Heart left ventricle (tissue), 16 donors: ENCODE data around the gene PPME1. TPM values are rescaled to one million over a fixed set of nuclear protein-coding genes. Genes with fewer than 3 reads are reported as not detected.

Experiments used
- ATAC-seq, 4 donors: fragments of 200-7000 bp; cut with Tn5 transposase; one replicate each; pipeline ENCODE4 v1.9.1; 2020 to 2022; ENCODE audit warnings: moderate library complexity in 4 of 4, mild to moderate bottlenecking in 3 of 4, moderate number of reproducible peaks in 1 of 4
- DNase-seq, 5 donors: peaks; one replicate each; pipeline ENCODE4 v3.0.0-alpha.2; 2020
- H3K27ac ChIP-seq, 12 donors: fragments of 200-600 bp; sonication (generic) in 4 of 12; one replicate each; pipeline versions ENCODE4 v1.5.0 to v1.8.0; 2016 to 2022; ENCODE audit warnings: mild to moderate bottlenecking in 2 of 12
- H3K27me3 ChIP-seq, 9 donors: fragments of 200-600 bp; sonication (generic) in 2 of 9; one replicate each; pipeline versions ENCODE4 v1.5.1 to v1.8.0; 2016 to 2022; ENCODE audit warnings: mild to moderate bottlenecking in 3 of 9
- H3K36me3 ChIP-seq, 9 donors: fragments of 200-600 bp; sonication (generic) in 2 of 9; one replicate each; pipeline versions ENCODE4 v1.5.0 to v1.8.0; 2018 to 2022; ENCODE audit warnings: mild to moderate bottlenecking in 2 of 9
- H3K4me1 ChIP-seq, 12 donors: fragments of 200-600 bp; sonication (generic) in 4 of 12; one replicate each; pipeline versions ENCODE4 v1.5.0 to v1.8.0; 2016 to 2022; ENCODE audit warnings: mild to moderate bottlenecking in 3 of 12
- H3K4me3 ChIP-seq, 12 donors: fragments of 200-600 bp; sonication (generic) in 4 of 12; one replicate each; pipeline versions ENCODE4 v1.5.0 to v1.8.0; 2017 to 2022; ENCODE audit warnings: mild to moderate bottlenecking in 9 of 12, moderate library complexity in 4 of 12
- H3K9me3 ChIP-seq, 12 donors: fragments of 200-600 bp; sonication (generic) in 4 of 12; one replicate each; pipeline versions ENCODE4 v1.5.0 to v1.8.0; 2016 to 2022; ENCODE audit warnings: mild to moderate bottlenecking in 1 of 12
- POLR2A ChIP-seq, 2 donors: fragments of 450-650 bp; IDR thresholded peaks; one replicate each; pipeline ENCODE4 v1.6.1; 2017; ENCODE audit warnings: antibody characterized with exemption in 2 of 2, mild to moderate bottlenecking in 2 of 2, moderate library complexity in 2 of 2
- WGBS, 4 donors: extraction: QIAGEN DNeasy Blood & Tissue Kit in 2 of 4; methylation state at CpG; one replicate each; pipeline versions ENCODE4 v1.1.5 to v1.1.7; 2013 to 2018; 5-methylcytosine and 5-hydroxymethylcytosine counted together
- intact Hi-C, 10 donors: fragments of 100-400 bp; cut with DNase I; formaldehyde crosslinking; loops; one replicate each; pipeline versions ENCODE4 v1.11.1 to v1.14.2; 2022
- polyA plus RNA-seq, 2 donors: library from polyadenylated mRNA; stranded (reverse); fragments of 200-250 nt; gene quantifications; one replicate each; pipeline ENCODE4 v1.2.3, GENCODE V29; 2013
- total RNA-seq, 9 donors: library from RNA; depleted of rRNA in 2 of 9; stranded (reverse); fragments of >200 nt in 2 of 9; fragmentation: NEBNext Ultra II Directional in 3 of 9; extraction: Animal tissue kit (Norgen Biotek cat#: 25700) in 3 of 9; gene quantifications; one replicate each; pipeline versions ENCODE4 v1.1.0 to v1.2.4, GENCODE V29; 2016 to 2023
- TF ChIP-seq, protein P1 (sequence below), 12 donors: fragments of 200-600 bp; sonication (generic) in 4 of 12; IDR thresholded peaks; one replicate each; pipeline versions ENCODE4 v1.5.0 to v1.8.0; 2018 to 2022; ENCODE audit warnings: antibody characterized with exemption in 12 of 12, mild to moderate bottlenecking in 5 of 12
- donor health status: ischemic (EF 13 %, LVEDD 7.1; RV severe dilation, severe dysfunction).
- donor health status: healthy with polysubstance abuse.
- donor health status: DM: no; HTN: yes; CAD: no.
- donor health status: DM: no; HTN: no; CAD: no.
- donor health status: ischemic (EF 25% LVEDD 6.9; RV normal size, moderate dysfunction).
- donor health status: ischemic (EF 25% LVEDD 5.7; RV mildly dilated, moderate dysfunction).
- donor health status: healthy.
- donor health status: DM: yes; HTN: yes; CAD: no.
- donor health status: ischemic (EF 35%, LVEDD 5.7; RV mildly dilated, moderate dysfunction).
- donor health status: nonischemic (EF 11% LVEDD 7.7; RV severe dilation, severe dysfunction).
- donor health status: DM: yes; HTN: yes; CAD: no.
- donor health status: PGD.
- donor health status: ischemic (EF 29% LVEDD 5.4; RV normal size, mild dysfunction).
- donor health status: nonischemic (EF 23%, LVEDD 6.1; RV moderate dilation, normal function).

Gene PPME1
- total and polyA plus RNA-seq, 11 donors = 21.3 to 40.5 (median 28.5) TPM

DNA sequence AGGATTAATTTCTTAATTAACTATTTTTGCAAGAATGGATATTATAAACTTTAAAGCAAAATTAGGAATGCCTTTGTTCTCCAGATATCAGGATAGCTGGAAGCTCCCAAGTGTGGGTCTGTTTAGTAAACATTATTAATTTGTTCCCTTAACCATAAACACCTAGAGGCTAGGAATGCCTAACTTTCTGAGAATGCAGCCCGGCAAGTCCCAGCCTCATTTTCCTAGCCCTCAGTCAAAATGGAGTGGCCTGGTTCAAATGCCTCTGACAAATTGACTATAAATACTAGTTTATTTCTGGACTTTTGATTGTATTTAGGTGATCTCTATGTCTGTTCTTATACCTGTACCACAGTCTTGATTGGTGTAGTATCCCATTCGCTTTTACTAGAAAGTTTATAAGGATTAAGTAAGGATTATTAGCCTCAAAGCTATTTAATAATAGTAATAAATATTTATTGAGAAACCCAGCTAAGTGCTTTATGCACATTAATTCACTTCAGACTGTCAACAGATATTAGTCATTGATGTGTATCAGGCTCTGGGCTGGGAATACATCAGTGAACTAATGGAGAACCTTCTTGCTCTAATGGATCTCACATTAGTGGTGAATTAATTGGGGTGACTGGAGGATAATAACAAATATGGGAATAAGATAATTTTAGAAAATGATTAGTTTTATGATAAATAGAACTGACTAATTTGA, 25.8 kb downstream of the PPME1 start:
- no peak overlapping the region for H3K4me3 ChIP-seq
- H3K27ac ChIP-seq = no peak overlapping the region
- DNase-seq (no peak), ATAC-seq (no peak)
- no peaks in the 10 kb centered on the region for H3K27me3 ChIP-seq
- peaks cover 0 to 6% (median 0%) of the 10 kb centered on the region in 12 donors for H3K9me3 ChIP-seq
- TF ChIP-seq, protein P1, sequence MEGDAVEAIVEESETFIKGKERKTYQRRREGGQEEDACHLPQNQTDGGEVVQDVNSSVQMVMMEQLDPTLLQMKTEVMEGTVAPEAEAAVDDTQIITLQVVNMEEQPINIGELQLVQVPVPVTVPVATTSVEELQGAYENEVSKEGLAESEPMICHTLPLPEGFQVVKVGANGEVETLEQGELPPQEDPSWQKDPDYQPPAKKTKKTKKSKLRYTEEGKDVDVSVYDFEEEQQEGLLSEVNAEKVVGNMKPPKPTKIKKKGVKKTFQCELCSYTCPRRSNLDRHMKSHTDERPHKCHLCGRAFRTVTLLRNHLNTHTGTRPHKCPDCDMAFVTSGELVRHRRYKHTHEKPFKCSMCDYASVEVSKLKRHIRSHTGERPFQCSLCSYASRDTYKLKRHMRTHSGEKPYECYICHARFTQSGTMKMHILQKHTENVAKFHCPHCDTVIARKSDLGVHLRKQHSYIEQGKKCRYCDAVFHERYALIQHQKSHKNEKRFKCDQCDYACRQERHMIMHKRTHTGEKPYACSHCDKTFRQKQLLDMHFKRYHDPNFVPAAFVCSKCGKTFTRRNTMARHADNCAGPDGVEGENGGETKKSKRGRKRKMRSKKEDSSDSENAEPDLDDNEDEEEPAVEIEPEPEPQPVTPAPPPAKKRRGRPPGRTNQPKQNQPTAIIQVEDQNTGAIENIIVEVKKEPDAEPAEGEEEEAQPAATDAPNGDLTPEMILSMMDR (IDR thresholded peaks at IDR 0.05) = no peak
- TF ChIP-seq POLR2A (IDR thresholded peaks at IDR 0.05) = no peak
- WGBS, 4 donors = 96 to 99% (median 98%) methylated on average over 2 of the region's 2 CpGs
- peaks cover 0 to 5% (median 0%) of the 10 kb centered on the region in 9 donors for H3K36me3 ChIP-seq
- no peaks in the 10 kb centered on the region for H3K4me1 ChIP-seq
- intact Hi-C loops = no loop called here

DNA sequence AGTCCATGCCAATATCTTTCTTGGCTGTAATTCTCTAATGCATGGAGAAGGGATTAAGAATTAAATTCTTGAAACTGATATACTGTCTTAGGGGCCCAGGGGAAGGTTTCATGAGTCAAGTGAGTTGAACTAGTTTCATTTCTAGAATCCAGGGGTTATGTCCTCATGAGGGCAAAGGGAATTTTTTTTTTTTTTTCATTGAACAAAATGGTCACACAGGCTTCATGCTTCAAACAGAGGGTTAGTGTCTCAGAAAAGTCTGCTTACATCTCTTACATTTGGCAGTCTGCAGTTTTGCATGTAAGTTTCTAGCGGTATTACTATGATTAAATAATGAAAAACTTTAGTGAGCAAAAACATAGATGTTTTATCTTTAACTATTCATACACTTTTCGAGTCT, 32.9 kb downstream of the PPME1 start:
- no peak for ATAC-seq
- Histone ChIP-seq H3K36me3 (peaks cover 0 to 52% (median 32%) of the 10 kb centered on the region in 9 donors), H3K27ac (no peak overlapping the region), H3K9me3 (no peaks in the 10 kb centered on the region), H3K4me1 (no peaks in the 10 kb centered on the region), H3K27me3 (no peaks in the 10 kb centered on the region), H3K4me3 (no peak overlapping the region)
- intact Hi-C loops = no loop called here
- WGBS, 4 donors = 90 to 97% (median 95%) methylated on average over 2 of the region's 2 CpGs
- TF ChIP-seq, protein P1 (IDR thresholded peaks at IDR 0.05) = no peak
- TF ChIP-seq POLR2A (IDR thresholded peaks at IDR 0.05) = no peak
- no peak for DNase-seq

DNA sequence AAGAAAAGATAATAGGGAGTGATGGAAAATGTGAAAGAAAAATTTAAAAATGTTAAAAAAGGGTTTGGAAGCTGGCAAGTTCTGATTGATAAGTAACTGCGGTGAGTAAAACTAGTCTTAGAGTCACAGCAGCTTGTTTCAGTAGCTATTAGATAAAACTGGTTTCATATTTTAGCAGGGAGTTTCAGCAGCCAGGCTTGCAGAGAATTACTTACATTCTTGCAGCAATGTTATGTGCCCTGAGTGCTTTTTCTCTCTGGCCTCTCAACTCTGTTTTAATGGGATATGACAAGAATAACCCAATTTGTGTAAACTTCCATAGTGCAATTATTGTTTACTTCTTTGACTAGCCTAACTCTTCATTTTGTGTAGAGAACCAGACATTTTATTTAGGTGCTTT, 33.6 kb downstream of the PPME1 start:
- H3K4me3 ChIP-seq = no peak overlapping the region
- H3K27me3 ChIP-seq = no peaks in the 10 kb centered on the region
- no peak for ATAC-seq
- TF ChIP-seq, protein P1 (IDR thresholded peaks at IDR 0.05) = no peak
- TF ChIP-seq POLR2A (IDR thresholded peaks at IDR 0.05) = no peak
- peaks cover 0 to 60% (median 39%) of the 10 kb centered on the region in 9 donors for H3K36me3 ChIP-seq
- no peaks in the 10 kb centered on the region for H3K9me3 ChIP-seq
- H3K4me1 ChIP-seq = no peaks in the 10 kb centered on the region
- 87 to 97% (median 93%) methylated on average over 1 of the region's 1 CpG for WGBS, 4 donors
- DNase-seq = no peak
- intact Hi-C loops = no loop called here
- H3K27ac ChIP-seq = no peak overlapping the region

DNA sequence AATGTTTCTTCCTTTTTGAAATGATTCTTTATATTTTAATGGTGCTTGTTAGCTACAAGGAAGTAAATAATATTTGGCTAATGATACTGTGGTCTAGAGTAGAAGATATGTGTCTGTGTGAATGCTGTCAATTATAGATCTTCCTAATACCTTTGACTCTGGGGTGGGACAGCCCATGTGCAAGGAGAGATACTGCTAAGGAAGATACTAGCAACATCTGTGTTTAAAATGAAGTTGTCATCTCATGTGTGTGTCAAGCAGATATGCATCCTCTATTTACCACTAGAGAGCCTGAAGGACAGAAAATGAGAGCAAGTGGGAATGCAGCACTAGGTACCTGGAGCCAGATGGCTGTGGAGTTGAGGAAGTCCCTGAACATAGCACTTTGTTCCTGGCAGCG, 34.1 kb downstream of the PPME1 start:
- 42 to 100% (median 99%) methylated on average over 1 of the region's 1 CpG for WGBS, 4 donors
- no peak for TF ChIP-seq POLR2A (IDR thresholded peaks at IDR 0.05)
- TF ChIP-seq, protein P1 (IDR thresholded peaks at IDR 0.05) = no peak
- no peaks in the 10 kb centered on the region for H3K27me3 ChIP-seq
- H3K4me3 ChIP-seq = no peak overlapping the region
- peaks cover 0 to 65% (median 44%) of the 10 kb centered on the region in 9 donors for H3K36me3 ChIP-seq
- intact Hi-C loops = no loop called here
- DNase-seq (no peak), ATAC-seq (no peak)
- no peaks in the 10 kb centered on the region for H3K4me1 ChIP-seq
- H3K9me3 ChIP-seq = no peaks in the 10 kb centered on the region
- no peak overlapping the region for H3K27ac ChIP-seq
